Natural killer cell (primary cell): ENCODE results near the gene SLC24A5. TPM values are rescaled to one million over a fixed set of nuclear protein-coding genes. Genes with fewer than 3 reads are reported as not detected.

ENCODE experiments used
- ATAC-seq, 3 donors: fragments of 150-1000 bp in 2 of 3; fragments of 200-7000 bp in 1 of 3; cut with Tn5 transposase; 1 replicate in 1 of 3; 2 replicates in 2 of 3; pipeline ENCODE4 v1.10.0; 2021; ENCODE audit warnings: mild to moderate bottlenecking in 2 of 3, moderate library complexity in 2 of 3
- DNase-seq, 2 donors: peaks; one replicate each; pipeline versions ENCODE4 v3.0.0 to v3.0.0-alpha.2; 2013 to 2021; ENCODE audit warnings: mixed read lengths in 1 of 2
- H3K27ac ChIP-seq: one replicate; pipeline ENCODE4 v1.5.1; 2013; ENCODE audit warnings: mild to moderate bottlenecking, low read length
- H3K27me3 ChIP-seq: one replicate; pipeline ENCODE4 v1.6.1; 2013; ENCODE audit warnings: low read length; ENCODE audit not compliant: control insufficient read depth, insufficient read depth
- H3K36me3 ChIP-seq: one replicate; pipeline ENCODE4 v1.6.1; 2013; ENCODE audit warnings: low read length; ENCODE audit not compliant: control insufficient read depth, insufficient read depth
- H3K4me1 ChIP-seq: one replicate; pipeline ENCODE4 v1.6.1; 2013; ENCODE audit warnings: low read length; ENCODE audit not compliant: control insufficient read depth, insufficient read depth
- H3K4me3 ChIP-seq: one replicate; pipeline ENCODE4 v1.5.1; 2013; ENCODE audit warnings: low read length
- H3K9me3 ChIP-seq: one replicate; pipeline ENCODE4 v1.6.1; 2013; ENCODE audit warnings: low read length; ENCODE audit not compliant: control insufficient read depth, insufficient read depth
- H3K27ac Mint-ChIP-seq, 2 donors: one replicate each; pipeline ENCODE4 v1.8.0; 2022; ENCODE audit warnings: mild to moderate bottlenecking in 2 of 2, mixed read lengths in 2 of 2, moderate library complexity in 1 of 2
- H3K27me3 Mint-ChIP-seq, 2 donors: one replicate each; pipeline ENCODE4 v1.8.0; 2022; ENCODE audit warnings: low read depth in 2 of 2, mixed read lengths in 2 of 2
- H3K36me3 Mint-ChIP-seq: one replicate; pipeline ENCODE4 v1.8.0; 2022; ENCODE audit warnings: mixed read lengths
- H3K4me1 Mint-ChIP-seq, 2 donors: one replicate each; pipeline ENCODE4 v1.8.0; 2022; ENCODE audit warnings: mixed read lengths in 2 of 2
- H3K4me3 Mint-ChIP-seq: one replicate; pipeline ENCODE4 v1.8.0; 2022; ENCODE audit warnings: mild to moderate bottlenecking, moderate library complexity, mixed read lengths
- H3K9me3 Mint-ChIP-seq, 2 donors: one replicate each; pipeline ENCODE4 v1.8.0; 2022; ENCODE audit warnings: mixed read lengths in 2 of 2
- WGBS: methylation state at CpG from one replicate; pipeline ENCODE4 v1.1.7; 2013; ENCODE audit warnings: missing lambda C conversion rate; ENCODE audit not compliant: insufficient coverage; 5-methylcytosine and 5-hydroxymethylcytosine counted together
- intact Hi-C: fragments of 100-400 bp; cut with micrococcal nuclease; formaldehyde crosslinking; loops from one replicate; pipeline ENCODE4 v1.14.2; 2022
- total RNA-seq, 4 donors: library from RNA; stranded (reverse); fragments of 120-200 nt in 1 of 4; gene quantifications; one replicate each; pipeline versions ENCODE4 v1.2.3 to v1.2.4, GENCODE V29; 2013 to 2022
- TF ChIP-seq, protein P1 (sequence below): fragments of 200-600 bp; IDR thresholded peaks from one replicate; pipeline ENCODE4 v1.8.0; 2022; ENCODE audit warnings: antibody characterized with exemption

The SLC24A5 gene
- total RNA-seq, 3 donors from 2014 or later (not counting 1 experiment from before 2014, with no cell fraction given), result not detected

DNA sequence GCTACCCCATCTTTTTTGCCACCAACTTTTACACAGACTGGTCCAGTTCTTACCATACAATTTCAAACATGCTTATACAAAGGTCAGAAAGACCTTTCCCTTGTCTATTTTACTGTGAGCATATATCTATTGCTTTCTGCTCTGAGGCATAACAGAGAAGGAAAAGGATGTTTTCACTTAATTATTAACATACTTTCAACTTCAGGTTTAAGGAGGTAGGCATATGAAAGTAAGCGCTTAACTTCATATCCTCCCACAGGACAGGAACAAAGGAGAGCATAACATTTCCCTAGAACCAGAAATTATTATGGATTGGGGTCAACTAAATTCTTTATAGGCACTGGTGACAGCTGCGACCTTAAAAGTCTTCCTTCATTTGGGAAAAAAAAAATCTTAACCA, 56.2 kb downstream of the SLC24A5 start:
- peaks cover 4% of the 10 kb centered on the region for H3K4me1 ChIP-seq
- intact Hi-C loops, result no loop called here
- peak overlapping the region; percentile 93 for H3K4me3 Mint-ChIP-seq
- WGBS, result 80% methylated on average over 1 of the region's 2 CpGs
- H3K27me3 ChIP-seq, result peaks cover 9% of the 10 kb centered on the region
- no peak overlapping the region for H3K4me3 ChIP-seq
- TF ChIP-seq, protein P1, sequence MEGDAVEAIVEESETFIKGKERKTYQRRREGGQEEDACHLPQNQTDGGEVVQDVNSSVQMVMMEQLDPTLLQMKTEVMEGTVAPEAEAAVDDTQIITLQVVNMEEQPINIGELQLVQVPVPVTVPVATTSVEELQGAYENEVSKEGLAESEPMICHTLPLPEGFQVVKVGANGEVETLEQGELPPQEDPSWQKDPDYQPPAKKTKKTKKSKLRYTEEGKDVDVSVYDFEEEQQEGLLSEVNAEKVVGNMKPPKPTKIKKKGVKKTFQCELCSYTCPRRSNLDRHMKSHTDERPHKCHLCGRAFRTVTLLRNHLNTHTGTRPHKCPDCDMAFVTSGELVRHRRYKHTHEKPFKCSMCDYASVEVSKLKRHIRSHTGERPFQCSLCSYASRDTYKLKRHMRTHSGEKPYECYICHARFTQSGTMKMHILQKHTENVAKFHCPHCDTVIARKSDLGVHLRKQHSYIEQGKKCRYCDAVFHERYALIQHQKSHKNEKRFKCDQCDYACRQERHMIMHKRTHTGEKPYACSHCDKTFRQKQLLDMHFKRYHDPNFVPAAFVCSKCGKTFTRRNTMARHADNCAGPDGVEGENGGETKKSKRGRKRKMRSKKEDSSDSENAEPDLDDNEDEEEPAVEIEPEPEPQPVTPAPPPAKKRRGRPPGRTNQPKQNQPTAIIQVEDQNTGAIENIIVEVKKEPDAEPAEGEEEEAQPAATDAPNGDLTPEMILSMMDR, result no peak
- no peaks in the 10 kb centered on the region for H3K9me3 ChIP-seq
- H3K27me3 Mint-ChIP-seq, result peaks cover 6 to 13% of the 10 kb centered on the region in 2 donors
- H3K27ac ChIP-seq, result no peak overlapping the region
- DNase-seq, result no peak
- no peak for ATAC-seq
- H3K27ac Mint-ChIP-seq, result peak overlapping the region; percentile 63 to 83
- H3K9me3 Mint-ChIP-seq, result peaks cover 0 to 2% of the 10 kb centered on the region in 2 donors
- H3K36me3 Mint-ChIP-seq, result no peaks in the 10 kb centered on the region
- no peaks in the 10 kb centered on the region for H3K36me3 ChIP-seq
- peaks cover 10 to 11% of the 10 kb centered on the region in 2 donors for H3K4me1 Mint-ChIP-seq

DNA sequence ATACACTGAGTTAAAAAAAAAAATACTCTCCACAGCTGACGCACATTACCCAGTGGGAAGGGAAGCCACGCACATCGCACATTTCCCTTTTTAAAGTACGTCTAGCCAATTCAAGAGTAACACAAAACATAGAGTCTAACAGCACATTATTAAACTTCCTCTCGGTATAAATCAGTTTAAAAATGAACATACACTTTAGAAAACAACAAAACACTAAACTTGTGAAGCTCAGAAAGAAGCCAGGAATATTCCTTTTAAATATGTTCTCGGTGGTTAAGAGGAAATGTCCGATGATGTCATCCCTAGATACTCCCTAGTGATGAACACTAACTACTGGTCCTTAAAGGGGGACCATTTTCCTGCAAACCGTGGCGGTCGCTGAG, 56.6 kb downstream of the SLC24A5 start:
- peaks cover 0 to 2% of the 10 kb centered on the region in 2 donors for H3K9me3 Mint-ChIP-seq
- 4% methylated on average over 8 of the region's 10 CpGs for WGBS

DNA sequence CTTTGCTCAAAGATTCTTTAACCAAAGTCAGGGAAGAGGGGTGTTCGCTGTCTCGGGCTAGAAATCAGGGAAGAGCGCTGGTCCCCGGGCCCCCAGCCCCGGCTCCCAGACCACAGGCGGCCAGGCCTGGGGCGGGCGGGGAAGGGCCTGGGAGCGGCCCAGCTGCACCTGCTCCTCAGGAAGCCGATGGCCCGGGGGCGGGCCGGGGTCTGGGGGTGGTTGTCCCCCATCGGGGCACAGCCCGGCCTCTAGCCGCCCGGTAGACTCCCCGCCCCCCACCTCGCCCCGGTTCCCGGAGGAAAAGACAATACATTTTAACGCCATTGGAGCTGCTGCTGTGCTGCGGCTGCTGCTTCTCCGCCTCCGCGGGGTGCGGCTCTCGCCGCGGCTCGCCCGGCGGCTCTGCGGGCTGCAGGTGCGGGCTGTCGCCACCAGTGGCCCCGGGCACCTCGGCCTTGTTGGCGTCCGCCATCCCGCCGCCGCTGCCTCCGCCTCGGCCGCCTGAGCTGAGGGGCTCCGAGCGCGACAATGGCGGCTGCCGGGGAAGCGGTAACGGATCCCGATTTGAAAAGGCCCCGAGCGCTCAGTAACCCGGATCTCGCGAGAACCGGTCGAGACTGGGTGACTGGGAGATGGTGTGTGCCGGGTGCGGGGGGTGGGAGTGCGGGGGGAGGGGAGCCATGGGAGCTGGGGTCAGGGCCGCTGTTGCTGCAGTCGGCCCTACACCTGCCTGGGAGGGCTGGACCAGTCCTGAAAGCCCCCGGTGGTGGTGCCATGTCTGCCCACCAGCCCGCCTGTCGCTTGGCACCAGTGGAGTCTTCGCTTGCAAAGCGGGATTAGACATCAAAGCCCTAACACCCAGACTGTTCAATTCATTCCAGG, 57.2 kb downstream of the SLC24A5 start, which contains the start of gene MYEF2:
TSS of gene MYEF2 (minus strand) at position 530 of the 882 bp plus-strand sequence. CDS start at position 472, 58 bp downstream.
- Histone ChIP-seq H3K4me3 (peak within 1 kb of the TSS; percentile 44), H3K27ac (peak within 1 kb of the TSS; percentile 48), H3K27me3 (peaks cover 11% of the 10 kb centered on the region), H3K4me1 (peaks cover 4% of the 10 kb centered on the region), H3K9me3 (no peaks in the 10 kb centered on the region), H3K36me3 (no peaks in the 10 kb centered on the region)
- no peaks in the 10 kb centered on the region for H3K36me3 Mint-ChIP-seq
- peaks cover 10 to 11% of the 10 kb centered on the region in 2 donors for H3K4me1 Mint-ChIP-seq
- H3K27me3 Mint-ChIP-seq, result peaks cover 8 to 17% of the 10 kb centered on the region in 2 donors
- H3K9me3 Mint-ChIP-seq, result peaks cover 0 to 2% of the 10 kb centered on the region in 2 donors
- ATAC-seq (peak; percentile 65 to 78 (median 75)), DNase-seq (peak; percentile 48 to 79)
- H3K27ac Mint-ChIP-seq, result peak within 1 kb of the TSS; percentile 63 to 83
- H3K4me3 Mint-ChIP-seq, result peak within 1 kb of the TSS; percentile 93
- TF ChIP-seq, protein P1, result no peak
- 3% methylated on average over 71 of the region's 71 CpGs for WGBS
- intact Hi-C loops, result no loop called here

More for the DNA sequence above, 56.6 kb downstream of the SLC24A5 start:
- H3K36me3 Mint-ChIP-seq, result no peaks in the 10 kb centered on the region
- TF ChIP-seq, protein P1, result no peak
- H3K4me3 Mint-ChIP-seq, result peak overlapping the region; percentile 93
- Histone ChIP-seq H3K36me3 (no peaks in the 10 kb centered on the region), H3K4me1 (peaks cover 4% of the 10 kb centered on the region), H3K27ac (peak overlapping the region; percentile 48), H3K9me3 (no peaks in the 10 kb centered on the region), H3K27me3 (peaks cover 11% of the 10 kb centered on the region), H3K4me3 (peak overlapping the region; percentile 44)
- ATAC-seq (peak; percentile 53 to 59 (median 55)), DNase-seq (peak in 1 of 2 donors; percentile 61)
- H3K4me1 Mint-ChIP-seq, result peaks cover 10 to 11% of the 10 kb centered on the region in 2 donors
- peaks cover 8 to 17% of the 10 kb centered on the region in 2 donors for H3K27me3 Mint-ChIP-seq
- peak overlapping the region; percentile 63 to 83 for H3K27ac Mint-ChIP-seq
- intact Hi-C loops, result no loop called here
